ACC112 (cell line): ENCODE data around the gene TUBGCP2.

Experiments used
- H2AFZ ChIP-seq: fragments of 200-600 bp; sonication (generic); one replicate; pipeline ENCODE4 v1.6.0; 2017; ENCODE audit warnings: antibody characterized with exemption, low read length; ENCODE audit not compliant: unreplicated experiment
- H3K27ac ChIP-seq: fragments of 200-600 bp; sonication (generic); 2 replicates; pipeline ENCODE4 v1.5.1; 2014; ENCODE audit warnings: low read depth, mild to moderate bottlenecking, antibody characterized with exemption, low read length, moderate library complexity
- H3K27me3 ChIP-seq: fragments of 200-600 bp; sonication (generic); 2 replicates; pipeline ENCODE4 v1.6.1; 2014; ENCODE audit warnings: mild to moderate bottlenecking, antibody characterized with exemption, low read length, moderate library complexity, mixed read lengths; ENCODE audit not compliant: insufficient read depth
- H3K36me3 ChIP-seq: fragments of 200-600 bp; sonication (generic); 2 replicates; pipeline ENCODE4 v1.6.1; 2016; ENCODE audit warnings: mild to moderate bottlenecking, antibody characterized with exemption, low read length, moderate library complexity, mixed read lengths; ENCODE audit not compliant: insufficient read depth
- H3K4me1 ChIP-seq: fragments of 200-600 bp; sonication (generic); one replicate; pipeline ENCODE4 v1.6.1; 2016; ENCODE audit warnings: low read length, mixed read lengths; ENCODE audit not compliant: insufficient read depth, unreplicated experiment, control insufficient read depth
- H3K4me3 ChIP-seq: fragments of 200-600 bp; sonication (generic); 2 replicates; pipeline ENCODE4 v1.5.1; 2014; ENCODE audit warnings: mild to moderate bottlenecking, low read depth, low read length
- H3K79me2 ChIP-seq: fragments of 200-600 bp; sonication (generic); one replicate; pipeline ENCODE4 v1.6.0; 2016; ENCODE audit warnings: low read length; ENCODE audit not compliant: control insufficient read depth, unreplicated experiment, insufficient read depth

Gene TUBGCP2

GRCh38 chr10:133285217-133285616 is 23.5 kb downstream of the TUBGCP2 start:
- H3K4me3 ChIP-seq = no peak overlapping the region
- peaks cover 23% of the 10 kb centered on the region; the same call in 1 of the 2 replicates for H3K36me3 ChIP-seq
- H3K79me2 ChIP-seq = no peaks in the 10 kb centered on the region
- H2AFZ ChIP-seq = no peak overlapping the region
- no peaks in the 10 kb centered on the region for H3K27me3 ChIP-seq
- no peaks in the 10 kb centered on the region for H3K4me1 ChIP-seq
- H3K27ac ChIP-seq = no peak overlapping the region

- Histone ChIP-seq H3K36me3 (peaks cover 21% of the 10 kb centered on the region; the same call in 1 of the 2 replicates), H3K4me3 (no peak overlapping the region), H3K27ac (no peak overlapping the region), H3K4me1 (no peaks in the 10 kb centered on the region), H3K79me2 (no peaks in the 10 kb centered on the region), H3K27me3 (no peaks in the 10 kb centered on the region), H2AFZ (no peak overlapping the region)
Measured at GRCh38 chr10:133283931-133284330, 24.7 kb downstream of the TUBGCP2 start.

- Histone ChIP-seq H3K79me2 (no peaks in the 10 kb centered on the region), H3K36me3 (peaks cover 15% of the 10 kb centered on the region; the same call in 1 of the 2 replicates), H3K27ac (no peak overlapping the region)
Measured at GRCh38 chr10:133282846-133283390, 25.8 kb downstream of the TUBGCP2 start.

GRCh38 chr10:133281628-133282372 is 26.9 kb downstream of the TUBGCP2 start:
- no peaks in the 10 kb centered on the region for H3K27me3 ChIP-seq
- peaks cover 8% of the 10 kb centered on the region for H3K4me1 ChIP-seq
- no peak overlapping the region for H3K27ac ChIP-seq
- no peak overlapping the region for H2AFZ ChIP-seq
- H3K36me3 ChIP-seq = peaks cover 15% of the 10 kb centered on the region; the same call in 1 of the 2 replicates
- H3K79me2 ChIP-seq = no peaks in the 10 kb centered on the region
- H3K4me3 ChIP-seq = no peak overlapping the region

More at GRCh38 chr10:133282846-133283390, 25.8 kb downstream of the TUBGCP2 start:
- Histone ChIP-seq H3K4me1 (peaks cover 7% of the 10 kb centered on the region), H3K4me3 (no peak overlapping the region), H2AFZ (no peak overlapping the region), H3K27me3 (no peaks in the 10 kb centered on the region)

- Histone ChIP-seq H3K27ac (no peak overlapping the region), H3K36me3 (peaks cover 8% of the 10 kb centered on the region; the same call in 1 of the 2 replicates), H2AFZ (no peak overlapping the region), H3K4me3 (no peak overlapping the region), H3K79me2 (no peaks in the 10 kb centered on the region), H3K4me1 (peaks cover 8% of the 10 kb centered on the region), H3K27me3 (peaks cover 5% of the 10 kb centered on the region; the same call in 1 of the 2 replicates)
Measured at GRCh38 chr10:133281084-133281483, 27.6 kb downstream of the TUBGCP2 start.

GRCh38 chr10:133280391-133281059 is 28.1 kb downstream of the TUBGCP2 start:
- no peaks in the 10 kb centered on the region for H3K79me2 ChIP-seq
- no peak overlapping the region for H3K4me3 ChIP-seq
- no peak overlapping the region for H2AFZ ChIP-seq
- H3K36me3 ChIP-seq = peaks cover 4% of the 10 kb centered on the region; the same call in 1 of the 2 replicates
- peaks cover 11% of the 10 kb centered on the region; the same call in 1 of the 2 replicates for H3K27me3 ChIP-seq
- H3K4me1 ChIP-seq = peaks cover 8% of the 10 kb centered on the region
- no peak overlapping the region for H3K27ac ChIP-seq

GRCh38 chr10:133279326-133280226 is 29.1 kb downstream of the TUBGCP2 start:
- Histone ChIP-seq H3K36me3 (peaks cover under 1% of the 10 kb centered on the region; the same call in 1 of the 2 replicates), H3K4me3 (no peak overlapping the region), H2AFZ (no peak overlapping the region), H3K4me1 (peaks cover 8% of the 10 kb centered on the region), H3K27me3 (peaks cover 14% of the 10 kb centered on the region; the same call in 1 of the 2 replicates), H3K79me2 (no peaks in the 10 kb centered on the region), H3K27ac (no peak overlapping the region)

GRCh38 chr10:133278577-133279265 is 30.0 kb downstream of the TUBGCP2 start:
- no peak overlapping the region for H3K27ac ChIP-seq
- peaks cover 8% of the 10 kb centered on the region for H3K4me1 ChIP-seq
- no peak overlapping the region for H2AFZ ChIP-seq
- H3K79me2 ChIP-seq = no peaks in the 10 kb centered on the region
- no peaks in the 10 kb centered on the region for H3K36me3 ChIP-seq
- no peak overlapping the region for H3K4me3 ChIP-seq
- H3K27me3 ChIP-seq = peaks cover 14% of the 10 kb centered on the region; the same call in 1 of the 2 replicates

GRCh38 chr10:133277993-133278576 is 30.6 kb downstream of the TUBGCP2 start:
- Histone ChIP-seq H3K36me3 (no peaks in the 10 kb centered on the region), H2AFZ (no peak overlapping the region), H3K79me2 (no peaks in the 10 kb centered on the region), H3K4me1 (peaks cover 8% of the 10 kb centered on the region), H3K4me3 (no peak overlapping the region), H3K27ac (no peak overlapping the region), H3K27me3 (peaks cover 14% of the 10 kb centered on the region; the same call in 1 of the 2 replicates)
